K562 (cell line): Measurements from ENCODE around the gene RARA. TPM values are rescaled to one million over a fixed set of nuclear protein-coding genes. Genes with fewer than 3 reads are reported as not detected.
A peak's percentile ranks its signal among the peaks of the same experiment; 100 is the strongest.

ENCODE experiments used
- DDX20 ChIP-seq: fragments of 450-650 bp; IDR thresholded peaks from 2 replicates; pipeline ENCODE4 v1.6.1; 2016; ENCODE audit warnings: missing genetic modification characterization, low read depth, mild to moderate bottlenecking, missing compliant biosample characterization, moderate library complexity
- FIP1L1 ChIP-seq: fragments of 200-400 bp; formaldehyde crosslinking; IDR thresholded peaks from 2 replicates; pipeline ENCODE4 v1.6.1; 2018; ENCODE audit warnings: mild to moderate bottlenecking, low read depth, low read length; ENCODE audit not compliant: poor library complexity, severe bottlenecking
- JUN ChIP-seq, 2 experiments: sonication (generic) in 1 of 2; formaldehyde crosslinking in 1 of 2; IDR thresholded peaks; 2 replicates each; pipeline versions ENCODE4 v1.6.1 to v1.8.0; 2012 to 2022; ENCODE audit warnings: borderline replicate concordance in 2 of 2, mild to moderate bottlenecking in 2 of 2, improper control_type of control experiment in 1 of 2, low read depth in 1 of 2, low read length in 1 of 2, missing genetic modification reagents in 1 of 2
- LCOR ChIP-seq: sonication (generic); formaldehyde crosslinking; IDR thresholded peaks from 2 replicates; pipeline ENCODE4 v1.8.0; 2022; ENCODE audit warnings: mild to moderate bottlenecking, missing genetic modification reagents
- MAFG ChIP-seq: fragments of 450-650 bp; conservative IDR thresholded peaks from 2 replicates; pipeline ENCODE4 v1.6.1; 2016; ENCODE audit warnings: missing genetic modification characterization, missing compliant biosample characterization
- NCOA6 ChIP-seq: fragments of 450-650 bp; IDR thresholded peaks from 2 replicates; pipeline ENCODE4 v1.6.1; 2017; ENCODE audit warnings: mild to moderate bottlenecking
- SAP30 ChIP-seq: fragments of 200-600 bp; sonication (generic); IDR thresholded peaks from 2 replicates; pipeline ENCODE4 v1.6.1; 2012; ENCODE audit warnings: borderline replicate concordance, low read depth, mild to moderate bottlenecking, moderate library complexity, low read length, control low read depth, inconsistent platforms; ENCODE audit not compliant: insufficient read depth, poor library complexity, severe bottlenecking
- SLC30A9 ChIP-seq: fragments of 250-450 bp; sonication (Bioruptor Pico); IDR thresholded peaks from 2 replicates; pipeline ENCODE4 v1.8.0; 2022; ENCODE audit warnings: mild to moderate bottlenecking, moderate library complexity
- ZBED1 ChIP-seq: IDR thresholded peaks from 2 replicates; pipeline ENCODE4 v1.6.1; 2014
- ZNF79 ChIP-seq: fragments of 250-450 bp; sonication (Bioruptor Pico); IDR thresholded peaks from 2 replicates; pipeline ENCODE4 v1.4.0; 2020; ENCODE audit warnings: low read depth, mild to moderate bottlenecking, moderate library complexity
- polyA plus RNA-seq, 8 experiments: library from polyadenylated mRNA; depleted of rRNA in 4 of 8; stranded (reverse) in 5 of 8; unstranded in 3 of 8; fragments of >200 nt; fragmentation: Nextera tagmentation in 2 of 8; fragmentation: Illumina TruSeq in 1 of 8; extraction: Ambion mirVana in 2 of 8; extraction: Trizol in 1 of 8; gene quantifications; 2 replicates each; pipeline versions ENCODE4 v1.2.1 to v1.2.3, GENCODE V29; 2011 to 2014; ENCODE audit warnings: inconsistent platforms in 1 of 8, missing spikeins in 1 of 8
- total RNA-seq, 7 experiments: library from RNA; depleted of rRNA in 6 of 7; stranded (reverse); fragments of >200 nt in 6 of 7; fragmentation: Illumina TruSeq in 2 of 7; extraction: Trizol in 2 of 7; gene quantifications; 2 replicates each; pipeline versions ENCODE4 v1.2.1 to v1.2.3, GENCODE V29; 2011 to 2021; ENCODE audit warnings: low replicate concordance in 1 of 7
- TF ChIP-seq, protein P1 (sequence below): fragments of 450-650 bp; formaldehyde crosslinking; conservative IDR thresholded peaks from 2 replicates; pipeline ENCODE4 v1.4.0; 2022; ENCODE audit warnings: mild to moderate bottlenecking, missing genetic modification characterization
- TF ChIP-seq, protein P2 (sequence below): IDR thresholded peaks from 2 replicates; pipeline ENCODE4 v1.6.1; 2011; ENCODE audit warnings: borderline replicate concordance, low read depth, mild to moderate bottlenecking, moderate library complexity, low read length; ENCODE audit not compliant: insufficient read depth, poor library complexity, severe bottlenecking
- TF ChIP-seq, protein P3 (sequence below), 3 experiments: IDR thresholded peaks in 2 of 3; conservative IDR thresholded peaks in 1 of 3; 2 replicates each; pipeline ENCODE4 v1.5.1; 2011 to 2012; ENCODE audit warnings: low read length in 3 of 3, mild to moderate bottlenecking in 3 of 3, control low read depth in 2 of 3, improper control_type of control experiment in 1 of 3, inconsistent platforms in 1 of 3, low read depth in 1 of 3, mixed read lengths in 1 of 3, moderate library complexity in 1 of 3; ENCODE audit not compliant: insufficient read depth in 2 of 3
- TF ChIP-seq, protein P4 (sequence below): fragments of 450-650 bp; IDR thresholded peaks from 2 replicates; pipeline ENCODE4 v1.6.1; 2017; ENCODE audit warnings: antibody characterized with exemption, mild to moderate bottlenecking

RARA gene
- total and polyA plus RNA-seq, 9 of the 15 experiments (the other 6 are each of a cell fraction or from before 2014, with no cell fraction given) = 0.10 to 28.0 (median 7.9) TPM

DNA sequence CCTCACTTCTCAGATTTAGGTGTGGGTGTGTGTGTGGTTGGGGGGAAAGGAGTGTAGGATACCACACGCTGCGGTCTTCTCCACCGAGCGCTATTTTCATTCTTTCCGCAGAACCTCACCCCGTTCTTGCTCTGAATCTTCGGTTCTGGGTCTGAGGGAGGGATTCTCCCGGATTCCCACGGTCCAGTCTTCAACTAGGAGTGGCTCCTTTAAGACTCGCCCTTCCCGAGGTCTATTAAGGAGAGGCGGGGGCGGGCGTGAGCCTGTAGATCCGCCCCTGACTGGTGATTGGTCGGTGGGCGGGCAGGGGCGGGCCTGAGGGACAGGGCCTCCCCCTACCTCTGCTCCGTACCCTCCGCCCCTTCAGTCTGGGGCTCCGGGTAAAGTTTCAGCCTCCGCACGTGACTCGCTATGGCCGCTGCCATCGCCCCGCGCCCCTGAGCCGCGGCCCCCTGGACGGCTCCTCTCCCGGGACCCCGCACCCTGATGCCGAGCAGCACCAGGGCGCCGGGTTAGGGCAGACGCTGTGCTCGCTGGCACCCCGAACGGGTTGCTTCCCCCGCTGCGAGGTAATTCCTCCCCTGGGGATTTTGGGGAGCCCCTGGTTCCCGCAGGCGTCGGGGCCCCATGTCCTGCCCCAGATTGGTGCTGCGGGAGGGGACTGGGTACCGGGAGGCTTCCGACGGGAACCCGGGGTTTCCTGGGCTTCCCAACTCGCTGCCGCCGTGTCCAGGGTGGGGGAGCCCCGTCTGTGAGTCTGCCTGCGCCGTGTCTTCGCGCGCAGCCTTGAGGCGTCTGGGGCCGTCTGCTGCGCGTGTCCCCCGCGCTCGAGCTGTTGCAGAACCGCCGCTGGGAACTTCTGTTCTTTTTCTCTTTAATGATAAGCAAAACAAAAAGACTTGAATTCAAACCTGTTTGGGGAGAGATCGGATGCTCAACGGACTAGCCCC, 9.2 kb downstream of the RARA start (continued):
- peak; percentile 55 for TF ChIP-seq SAP30
- peak; percentile 92 for TF ChIP-seq NCOA6
- TF ChIP-seq FIP1L1 = no peak
- TF ChIP-seq, protein P1, sequence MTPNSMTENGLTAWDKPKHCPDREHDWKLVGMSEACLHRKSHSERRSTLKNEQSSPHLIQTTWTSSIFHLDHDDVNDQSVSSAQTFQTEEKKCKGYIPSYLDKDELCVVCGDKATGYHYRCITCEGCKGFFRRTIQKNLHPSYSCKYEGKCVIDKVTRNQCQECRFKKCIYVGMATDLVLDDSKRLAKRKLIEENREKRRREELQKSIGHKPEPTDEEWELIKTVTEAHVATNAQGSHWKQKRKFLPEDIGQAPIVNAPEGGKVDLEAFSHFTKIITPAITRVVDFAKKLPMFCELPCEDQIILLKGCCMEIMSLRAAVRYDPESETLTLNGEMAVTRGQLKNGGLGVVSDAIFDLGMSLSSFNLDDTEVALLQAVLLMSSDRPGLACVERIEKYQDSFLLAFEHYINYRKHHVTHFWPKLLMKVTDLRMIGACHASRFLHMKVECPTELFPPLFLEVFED (CRISPR knock-in tag) = no peak
- no peak for TF ChIP-seq SLC30A9 (CRISPR knock-in tag)
- no peak for TF ChIP-seq LCOR (CRISPR knock-in tag)
- TF ChIP-seq DDX20 (tag) = no peak
- TF ChIP-seq ZBED1 = no peak
- no peak for TF ChIP-seq ZNF79 (CRISPR knock-in tag)
- no peak; the same call in 1 of the 2 replicates for TF ChIP-seq JUN (IDR thresholded peaks at IDR 0.05; ENCODE audit: borderline replicate concordance, low read depth, low read length)
- TF ChIP-seq JUN (CRISPR knock-in tag; IDR thresholded peaks at IDR 0.05; ENCODE audit: borderline replicate concordance) = no peak
- TF ChIP-seq, protein P2, sequence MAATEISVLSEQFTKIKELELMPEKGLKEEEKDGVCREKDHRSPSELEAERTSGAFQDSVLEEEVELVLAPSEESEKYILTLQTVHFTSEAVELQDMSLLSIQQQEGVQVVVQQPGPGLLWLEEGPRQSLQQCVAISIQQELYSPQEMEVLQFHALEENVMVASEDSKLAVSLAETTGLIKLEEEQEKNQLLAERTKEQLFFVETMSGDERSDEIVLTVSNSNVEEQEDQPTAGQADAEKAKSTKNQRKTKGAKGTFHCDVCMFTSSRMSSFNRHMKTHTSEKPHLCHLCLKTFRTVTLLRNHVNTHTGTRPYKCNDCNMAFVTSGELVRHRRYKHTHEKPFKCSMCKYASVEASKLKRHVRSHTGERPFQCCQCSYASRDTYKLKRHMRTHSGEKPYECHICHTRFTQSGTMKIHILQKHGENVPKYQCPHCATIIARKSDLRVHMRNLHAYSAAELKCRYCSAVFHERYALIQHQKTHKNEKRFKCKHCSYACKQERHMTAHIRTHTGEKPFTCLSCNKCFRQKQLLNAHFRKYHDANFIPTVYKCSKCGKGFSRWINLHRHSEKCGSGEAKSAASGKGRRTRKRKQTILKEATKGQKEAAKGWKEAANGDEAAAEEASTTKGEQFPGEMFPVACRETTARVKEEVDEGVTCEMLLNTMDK = no peak
- TF ChIP-seq, protein P3, sequence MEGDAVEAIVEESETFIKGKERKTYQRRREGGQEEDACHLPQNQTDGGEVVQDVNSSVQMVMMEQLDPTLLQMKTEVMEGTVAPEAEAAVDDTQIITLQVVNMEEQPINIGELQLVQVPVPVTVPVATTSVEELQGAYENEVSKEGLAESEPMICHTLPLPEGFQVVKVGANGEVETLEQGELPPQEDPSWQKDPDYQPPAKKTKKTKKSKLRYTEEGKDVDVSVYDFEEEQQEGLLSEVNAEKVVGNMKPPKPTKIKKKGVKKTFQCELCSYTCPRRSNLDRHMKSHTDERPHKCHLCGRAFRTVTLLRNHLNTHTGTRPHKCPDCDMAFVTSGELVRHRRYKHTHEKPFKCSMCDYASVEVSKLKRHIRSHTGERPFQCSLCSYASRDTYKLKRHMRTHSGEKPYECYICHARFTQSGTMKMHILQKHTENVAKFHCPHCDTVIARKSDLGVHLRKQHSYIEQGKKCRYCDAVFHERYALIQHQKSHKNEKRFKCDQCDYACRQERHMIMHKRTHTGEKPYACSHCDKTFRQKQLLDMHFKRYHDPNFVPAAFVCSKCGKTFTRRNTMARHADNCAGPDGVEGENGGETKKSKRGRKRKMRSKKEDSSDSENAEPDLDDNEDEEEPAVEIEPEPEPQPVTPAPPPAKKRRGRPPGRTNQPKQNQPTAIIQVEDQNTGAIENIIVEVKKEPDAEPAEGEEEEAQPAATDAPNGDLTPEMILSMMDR (IDR thresholded peaks at IDR 0.05 in 2 of 3, conservative IDR thresholded peaks at IDR 0.05 in 1 of 3; ENCODE audit: insufficient read depth in 2 of 3, low read depth in 1 of 3, low read length in 3 of 3) = no peak; a peak in 1 of 6 replicates
- TF ChIP-seq MAFG (tag) = no peak
- TF ChIP-seq, protein P4, sequence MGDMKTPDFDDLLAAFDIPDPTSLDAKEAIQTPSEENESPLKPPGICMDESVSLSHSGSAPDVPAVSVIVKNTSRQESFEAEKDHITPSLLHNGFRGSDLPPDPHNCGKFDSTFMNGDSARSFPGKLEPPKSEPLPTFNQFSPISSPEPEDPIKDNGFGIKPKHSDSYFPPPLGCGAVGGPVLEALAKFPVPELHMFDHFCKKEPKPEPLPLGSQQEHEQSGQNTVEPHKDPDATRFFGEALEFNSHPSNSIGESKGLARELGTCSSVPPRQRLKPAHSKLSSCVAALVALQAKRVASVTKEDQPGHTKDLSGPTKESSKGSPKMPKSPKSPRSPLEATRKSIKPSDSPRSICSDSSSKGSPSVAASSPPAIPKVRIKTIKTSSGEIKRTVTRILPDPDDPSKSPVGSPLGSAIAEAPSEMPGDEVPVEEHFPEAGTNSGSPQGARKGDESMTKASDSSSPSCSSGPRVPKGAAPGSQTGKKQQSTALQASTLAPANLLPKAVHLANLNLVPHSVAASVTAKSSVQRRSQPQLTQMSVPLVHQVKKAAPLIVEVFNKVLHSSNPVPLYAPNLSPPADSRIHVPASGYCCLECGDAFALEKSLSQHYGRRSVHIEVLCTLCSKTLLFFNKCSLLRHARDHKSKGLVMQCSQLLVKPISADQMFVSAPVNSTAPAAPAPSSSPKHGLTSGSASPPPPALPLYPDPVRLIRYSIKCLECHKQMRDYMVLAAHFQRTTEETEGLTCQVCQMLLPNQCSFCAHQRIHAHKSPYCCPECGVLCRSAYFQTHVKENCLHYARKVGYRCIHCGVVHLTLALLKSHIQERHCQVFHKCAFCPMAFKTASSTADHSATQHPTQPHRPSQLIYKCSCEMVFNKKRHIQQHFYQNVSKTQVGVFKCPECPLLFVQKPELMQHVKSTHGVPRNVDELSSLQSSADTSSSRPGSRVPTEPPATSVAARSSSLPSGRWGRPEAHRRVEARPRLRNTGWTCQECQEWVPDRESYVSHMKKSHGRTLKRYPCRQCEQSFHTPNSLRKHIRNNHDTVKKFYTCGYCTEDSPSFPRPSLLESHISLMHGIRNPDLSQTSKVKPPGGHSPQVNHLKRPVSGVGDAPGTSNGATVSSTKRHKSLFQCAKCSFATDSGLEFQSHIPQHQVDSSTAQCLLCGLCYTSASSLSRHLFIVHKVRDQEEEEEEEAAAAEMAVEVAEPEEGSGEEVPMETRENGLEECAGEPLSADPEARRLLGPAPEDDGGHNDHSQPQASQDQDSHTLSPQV = 0 out of 2 replicates have a peak, but pooled peaks have one; percentile 29
